Caco-2 (cell line): ENCODE data around the gene INPP4B. TPM values are rescaled to one million over a fixed set of nuclear protein-coding genes. Genes with fewer than 3 reads are reported as not detected.

Source experiments
- BruUV-seq: library from RNA; stranded (reverse); fragments of 400-500 nt; replicated peaks from 2 replicates; lab custom pipeline; 2021; lab: Mats Ljungman, UMichigan
- CTCF ChIA-PET: fragments of 300-600 bp; sonication (Branson Sonifier 250); formaldehyde crosslinking; loops from one replicate; lab custom pipeline; 2022; ENCODE audit warnings: antibody characterized with exemption; lab: Charles Lee
- POLR2A ChIA-PET: fragments of 300-600 bp; sonication (Branson Sonifier 250); formaldehyde crosslinking; loops from one replicate; lab custom pipeline; 2022; ENCODE audit warnings: antibody characterized with exemption; lab: Charles Lee
- DNase-seq, 2 experiments: peaks; one replicate each; pipeline versions ENCODE4 v3.0.0 to v3.0.0-alpha.2; 2020 to 2022
- H3K27me3 ChIP-seq: replicated peaks from 2 replicates; pipeline ENCODE4 v1.6.0; 2011; ENCODE audit warnings: low read length; ENCODE audit not compliant: control insufficient read depth, insufficient read depth
- H3K36me3 ChIP-seq: 2 replicates; pipeline ENCODE4 v1.5.1; 2011; ENCODE audit warnings: low read length; ENCODE audit not compliant: control insufficient read depth, insufficient read depth
- H3K4me1 ChIP-seq: fragments of 250-450 bp; sonication (Bioruptor Pico); 2 replicates; pipeline ENCODE4 v1.5.1; 2020; ENCODE audit warnings: mild to moderate bottlenecking
- H3K4me3 ChIP-seq: 2 replicates; pipeline ENCODE4 v1.5.1; 2011; ENCODE audit warnings: low read depth, mild to moderate bottlenecking, control low read depth, low read length
- H3K9me3 ChIP-seq: fragments of 250-450 bp; sonication (Bioruptor Pico); 2 replicates; pipeline ENCODE4 v1.5.1; 2020; ENCODE audit warnings: mild to moderate bottlenecking, moderate library complexity
- H3K27ac Mint-ChIP-seq: one replicate; pipeline ENCODE4 v1.8.0; 2022; ENCODE audit warnings: mixed read lengths; ENCODE audit not compliant: unreplicated experiment
- H3K27me3 Mint-ChIP-seq: one replicate; pipeline ENCODE4 v1.8.0; 2022; ENCODE audit warnings: mixed read lengths; ENCODE audit not compliant: insufficient read depth, unreplicated experiment
- H3K36me3 Mint-ChIP-seq: one replicate; pipeline ENCODE4 v1.8.0; 2022; ENCODE audit warnings: mild to moderate bottlenecking, mixed read lengths; ENCODE audit not compliant: insufficient read depth, unreplicated experiment
- H3K4me1 Mint-ChIP-seq: one replicate; pipeline ENCODE4 v1.8.0; 2022; ENCODE audit warnings: low read depth, mixed read lengths; ENCODE audit not compliant: unreplicated experiment
- H3K4me3 Mint-ChIP-seq: one replicate; pipeline ENCODE4 v1.8.0; 2022; ENCODE audit warnings: mild to moderate bottlenecking, moderate library complexity, mixed read lengths; ENCODE audit not compliant: unreplicated experiment
- H3K9me3 Mint-ChIP-seq: one replicate; pipeline ENCODE4 v1.8.0; 2022; ENCODE audit warnings: mixed read lengths; ENCODE audit not compliant: unreplicated experiment
- intact Hi-C: fragments of 100-400 bp; cut with micrococcal nuclease; formaldehyde crosslinking; loops from one replicate; pipeline ENCODE4 v1.10.0; 2022; ENCODE audit not compliant: unreplicated experiment
- total RNA-seq: library from RNA; stranded (reverse); gene quantifications from 2 replicates; pipeline ENCODE4 v1.2.3, GENCODE V29; 2022
- TF ChIP-seq, protein P1 (sequence below), 2 experiments: fragments of 200-600 bp in 1 of 2; IDR thresholded peaks; 1 replicate in 1 of 2; 2 replicates in 1 of 2; pipeline versions ENCODE4 v1.5.1 to v1.8.0; 2011 to 2022; ENCODE audit warnings: antibody characterized with exemption in 1 of 2, control low read depth in 1 of 2, inconsistent platforms in 1 of 2, low read depth in 1 of 2, low read length in 1 of 2, mild to moderate bottlenecking in 1 of 2, moderate library complexity in 1 of 2; ENCODE audit not compliant: insufficient read depth in 1 of 2, severe bottlenecking in 1 of 2, unreplicated experiment in 1 of 2

Gene INPP4B
- total RNA-seq, 1 experiment from 2014 or later, result 10.3 TPM

DNA sequence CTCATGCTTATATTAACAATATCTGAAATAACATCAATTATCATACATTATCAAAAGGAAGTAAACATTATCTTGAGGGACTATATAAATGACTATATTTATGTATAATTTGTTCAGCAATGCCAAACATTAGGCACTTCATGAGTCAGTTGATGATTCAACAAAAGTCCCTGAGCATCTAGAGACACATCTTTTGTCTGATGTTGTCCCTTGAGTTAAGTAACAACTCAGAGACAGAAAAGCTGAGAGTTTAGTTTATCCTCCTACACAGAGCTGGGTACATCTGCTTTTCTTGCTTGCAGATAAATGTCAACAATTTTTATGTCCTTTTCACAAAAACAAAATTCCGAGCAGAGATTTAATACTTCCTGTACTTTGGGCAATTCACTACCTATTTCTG is 311.1 kb downstream of the INPP4B start:
- TF ChIP-seq, protein P1, sequence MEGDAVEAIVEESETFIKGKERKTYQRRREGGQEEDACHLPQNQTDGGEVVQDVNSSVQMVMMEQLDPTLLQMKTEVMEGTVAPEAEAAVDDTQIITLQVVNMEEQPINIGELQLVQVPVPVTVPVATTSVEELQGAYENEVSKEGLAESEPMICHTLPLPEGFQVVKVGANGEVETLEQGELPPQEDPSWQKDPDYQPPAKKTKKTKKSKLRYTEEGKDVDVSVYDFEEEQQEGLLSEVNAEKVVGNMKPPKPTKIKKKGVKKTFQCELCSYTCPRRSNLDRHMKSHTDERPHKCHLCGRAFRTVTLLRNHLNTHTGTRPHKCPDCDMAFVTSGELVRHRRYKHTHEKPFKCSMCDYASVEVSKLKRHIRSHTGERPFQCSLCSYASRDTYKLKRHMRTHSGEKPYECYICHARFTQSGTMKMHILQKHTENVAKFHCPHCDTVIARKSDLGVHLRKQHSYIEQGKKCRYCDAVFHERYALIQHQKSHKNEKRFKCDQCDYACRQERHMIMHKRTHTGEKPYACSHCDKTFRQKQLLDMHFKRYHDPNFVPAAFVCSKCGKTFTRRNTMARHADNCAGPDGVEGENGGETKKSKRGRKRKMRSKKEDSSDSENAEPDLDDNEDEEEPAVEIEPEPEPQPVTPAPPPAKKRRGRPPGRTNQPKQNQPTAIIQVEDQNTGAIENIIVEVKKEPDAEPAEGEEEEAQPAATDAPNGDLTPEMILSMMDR (IDR thresholded peaks at IDR 0.05; ENCODE audit: insufficient read depth in 1 of 2, low read depth in 1 of 2, low read length in 1 of 2, severe bottlenecking in 1 of 2, unreplicated experiment in 1 of 2), result no peak
- Histone ChIP-seq H3K27me3 (no peaks in the 10 kb centered on the region), H3K9me3 (no peaks in the 10 kb centered on the region; the same call in 1 of the 2 replicates), H3K36me3 (no peaks in the 10 kb centered on the region), H3K4me1 (no peaks in the 10 kb centered on the region), H3K4me3 (no peak overlapping the region)
- no peaks in the 10 kb centered on the region for H3K36me3 Mint-ChIP-seq
- ChIA-PET POLR2A (no interaction called here), CTCF (no interaction called here)
- no peaks in the 10 kb centered on the region for H3K27me3 Mint-ChIP-seq
- no peaks in the 10 kb centered on the region for H3K9me3 Mint-ChIP-seq
- H3K4me3 Mint-ChIP-seq, result no peak overlapping the region
- BruUV-seq, result no TSS peak
- DNase-seq, result no peak
- peaks cover 8% of the 10 kb centered on the region for H3K4me1 Mint-ChIP-seq
- intact Hi-C loops, result no loop called here
- no peak overlapping the region for H3K27ac Mint-ChIP-seq

DNA sequence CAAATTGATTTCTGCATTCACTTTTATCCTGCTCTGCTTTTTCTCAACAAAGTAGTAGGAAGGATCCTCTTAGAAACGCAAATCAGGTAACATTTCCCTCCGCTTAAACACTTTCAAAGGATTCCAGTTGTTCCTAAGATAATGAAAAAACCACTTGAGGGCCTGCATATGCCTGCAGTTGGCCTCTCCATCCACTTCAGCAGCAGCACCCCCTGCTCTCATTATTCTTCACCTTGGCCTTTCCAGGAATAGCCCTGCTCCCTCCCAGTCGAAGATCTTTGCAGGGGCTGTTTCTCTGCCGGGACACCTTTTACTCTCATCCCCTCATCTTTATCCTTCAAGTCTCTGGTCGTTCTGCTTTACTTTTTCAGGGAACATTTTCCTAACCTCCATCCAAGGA is 314.0 kb downstream of the INPP4B start:
- ChIA-PET POLR2A (no interaction called here), CTCF (no interaction called here)
- no peaks in the 10 kb centered on the region for H3K4me1 ChIP-seq
- Mint-ChIP-seq H3K36me3 (peaks cover 6% of the 10 kb centered on the region), H3K4me3 (no peak overlapping the region), H3K9me3 (no peaks in the 10 kb centered on the region), H3K27me3 (no peaks in the 10 kb centered on the region), H3K4me1 (peaks cover 8% of the 10 kb centered on the region), H3K27ac (no peak overlapping the region)
- H3K36me3 ChIP-seq, result no peaks in the 10 kb centered on the region
- intact Hi-C loops, result no loop called here
- no peaks in the 10 kb centered on the region for H3K9me3 ChIP-seq
- no peaks in the 10 kb centered on the region for H3K27me3 ChIP-seq
- TF ChIP-seq, protein P1 (IDR thresholded peaks at IDR 0.05; ENCODE audit: insufficient read depth in 1 of 2, low read depth in 1 of 2, low read length in 1 of 2, severe bottlenecking in 1 of 2, unreplicated experiment in 1 of 2), result no peak
- BruUV-seq, result no TSS peak
- no peak overlapping the region for H3K4me3 ChIP-seq
- DNase-seq, result no peak

DNA sequence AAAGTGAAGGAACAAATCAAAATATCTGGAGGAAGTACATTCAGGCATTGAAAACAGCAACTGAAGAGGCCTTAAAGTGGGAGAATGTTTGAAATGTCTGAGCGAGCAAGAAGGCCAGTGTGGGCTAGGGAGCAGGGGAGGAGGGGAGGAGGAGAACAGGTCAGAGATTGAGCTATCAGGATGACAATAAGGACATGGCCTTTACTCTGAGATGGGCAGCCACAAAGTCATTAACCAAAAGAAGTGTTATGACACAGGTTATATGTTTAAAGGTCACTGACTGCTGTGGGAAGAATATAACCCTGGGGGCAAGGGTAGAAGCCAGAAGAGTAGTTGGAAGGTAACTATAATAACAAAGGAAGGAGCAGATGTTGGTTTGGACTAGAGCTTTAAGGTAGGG is 315.4 kb downstream of the INPP4B start:
- intact Hi-C loops, result no loop called here
- peaks cover 6% of the 10 kb centered on the region for H3K36me3 Mint-ChIP-seq
- peaks cover 8% of the 10 kb centered on the region for H3K4me1 Mint-ChIP-seq
- no peaks in the 10 kb centered on the region for H3K27me3 ChIP-seq
- H3K4me3 ChIP-seq, result no peak overlapping the region
- DNase-seq, result no peak
- no peaks in the 10 kb centered on the region for H3K27me3 Mint-ChIP-seq
- no TSS peak for BruUV-seq
- H3K4me1 ChIP-seq, result no peaks in the 10 kb centered on the region
- ChIA-PET CTCF (no interaction called here), POLR2A (no interaction called here)
- no peaks in the 10 kb centered on the region for H3K9me3 Mint-ChIP-seq
- H3K9me3 ChIP-seq, result no peaks in the 10 kb centered on the region
- H3K36me3 ChIP-seq, result no peaks in the 10 kb centered on the region
- TF ChIP-seq, protein P1 (IDR thresholded peaks at IDR 0.05; ENCODE audit: insufficient read depth in 1 of 2, low read depth in 1 of 2, low read length in 1 of 2, severe bottlenecking in 1 of 2, unreplicated experiment in 1 of 2), result no peak
- H3K27ac Mint-ChIP-seq, result no peak overlapping the region
- H3K4me3 Mint-ChIP-seq, result no peak overlapping the region
